Thyroid gland (tissue), 4 donors: ENCODE data around the gene P2RX3.

Experiments used
- CTCF ChIP-seq, 6 experiments: fragments of 200-600 bp in 3 of 6; fragments of 450-650 bp in 3 of 6; sonication (generic) in 3 of 6; IDR thresholded peaks; one replicate each; pipeline ENCODE4 v1.5.1; 2016 to 2019; ENCODE audit warnings: antibody characterized with exemption in 6 of 6, mild to moderate bottlenecking in 2 of 6, inconsistent platforms in 1 of 6, moderate library complexity in 1 of 6
- POLR2A ChIP-seq, 2 donors: fragments of 450-650 bp; IDR thresholded peaks; one replicate each; pipeline ENCODE4 v1.6.1; 2017; ENCODE audit warnings: antibody characterized with exemption in 2 of 2, mild to moderate bottlenecking in 2 of 2, moderate library complexity in 1 of 2

DNA sequence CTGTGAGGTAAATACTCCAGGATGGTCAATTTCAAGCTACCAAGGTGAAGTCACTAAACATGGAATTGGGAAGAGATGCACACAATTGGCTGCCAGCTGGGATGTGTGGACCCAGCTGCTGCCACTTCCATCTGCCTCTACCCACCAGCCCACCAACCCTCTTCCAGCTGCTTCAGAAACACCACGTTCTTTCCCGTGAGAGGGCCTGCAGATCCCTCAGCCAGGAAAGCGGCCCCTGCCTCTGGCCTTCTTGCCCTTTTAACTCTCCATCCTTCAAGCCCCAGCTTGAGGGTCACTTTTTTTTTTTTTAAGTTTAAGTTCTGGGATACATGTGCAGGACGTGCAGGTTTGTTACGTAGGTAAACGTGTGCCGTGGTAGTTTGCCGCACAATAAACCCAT lies 22.8 kb downstream of the P2RX3 start:
- no peak for TF ChIP-seq CTCF (IDR thresholded peaks at IDR 0.05)
- TF ChIP-seq POLR2A (IDR thresholded peaks at IDR 0.05) = no peak
